KMS-11 (cell line): Measurements from ENCODE around the gene APOA4.

ENCODE experiments used
- H2AFZ ChIP-seq: fragments of 200-600 bp; sonication (generic); 2 replicates; pipeline ENCODE4 v1.6.1; 2016; ENCODE audit warnings: antibody characterized with exemption, mixed run types, low read depth
- H3K27ac ChIP-seq: fragments of 200-600 bp; sonication (generic); 2 replicates; pipeline ENCODE4 v1.6.1; 2016; ENCODE audit warnings: mild to moderate bottlenecking, mixed run types
- H3K27me3 ChIP-seq: fragments of 200-600 bp; sonication (generic); 2 replicates; pipeline ENCODE4 v1.6.1; 2017; ENCODE audit warnings: mild to moderate bottlenecking, low read depth, mixed run types, moderate library complexity; ENCODE audit not compliant: insufficient read depth
- H3K36me3 ChIP-seq: fragments of 200-600 bp; sonication (generic); 2 replicates; pipeline ENCODE4 v1.6.1; 2017; ENCODE audit warnings: mild to moderate bottlenecking, mixed run types; ENCODE audit not compliant: insufficient read depth
- H3K4me1 ChIP-seq: fragments of 200-600 bp; sonication (generic); 2 replicates; pipeline ENCODE4 v1.6.1; 2016; ENCODE audit warnings: mild to moderate bottlenecking, low read depth, mixed run types; ENCODE audit not compliant: poor library complexity, severe bottlenecking
- H3K4me2 ChIP-seq: fragments of 200-600 bp; sonication (generic); 2 replicates; pipeline ENCODE4 v1.7.0; 2016; ENCODE audit warnings: mild to moderate bottlenecking, mixed run types
- H3K4me3 ChIP-seq: fragments of 200-600 bp; sonication (generic); IDR thresholded peaks from 2 replicates; pipeline ENCODE4 v1.6.1; 2017; ENCODE audit warnings: low read depth, low read length, mixed read lengths; ENCODE audit not compliant: insufficient read depth
- H3K79me2 ChIP-seq: fragments of 200-600 bp; sonication (generic); 2 replicates; pipeline ENCODE4 v1.6.1; 2016; ENCODE audit warnings: low read depth, mixed run types; ENCODE audit not compliant: insufficient read depth
- H3K9ac ChIP-seq: fragments of 200-600 bp; sonication (generic); 2 replicates; pipeline ENCODE4 v1.6.1; 2016; ENCODE audit warnings: mild to moderate bottlenecking, mixed run types
- H4K20me1 ChIP-seq: fragments of 200-600 bp; sonication (generic); 2 replicates; pipeline ENCODE4 v1.6.1; 2016; ENCODE audit warnings: mild to moderate bottlenecking, mixed run types; ENCODE audit not compliant: insufficient read depth
- TF ChIP-seq, protein P1 (sequence below): fragments of 200-600 bp; sonication (generic); conservative IDR thresholded peaks from 2 replicates; pipeline ENCODE4 v1.6.1; 2017; ENCODE audit warnings: low read depth, mild to moderate bottlenecking, antibody characterized with exemption, low read length, moderate library complexity, mixed read lengths

APOA4 gene

DNA sequence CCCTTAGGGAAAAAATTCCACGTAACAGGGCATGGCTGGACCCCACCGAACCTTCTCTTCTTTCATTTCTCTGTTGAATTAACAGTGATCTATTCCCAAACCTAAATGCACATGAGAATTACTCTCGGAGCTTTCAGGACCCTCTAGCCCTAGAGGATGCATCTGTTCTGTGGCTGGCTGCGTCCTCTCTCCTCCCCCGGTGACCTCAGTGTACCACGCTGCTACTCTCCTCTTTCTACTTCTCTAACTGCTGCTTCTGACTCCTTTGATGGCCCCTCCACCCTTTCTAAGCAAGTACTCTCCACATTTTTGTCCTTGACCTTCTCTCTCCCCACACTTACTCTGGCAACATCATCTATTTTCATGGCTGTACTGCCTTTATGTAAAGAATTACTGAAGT lies 26.4 kb upstream of the APOA4 start:
- no peaks in the 10 kb centered on the region for H3K27me3 ChIP-seq
- TF ChIP-seq, protein P1, sequence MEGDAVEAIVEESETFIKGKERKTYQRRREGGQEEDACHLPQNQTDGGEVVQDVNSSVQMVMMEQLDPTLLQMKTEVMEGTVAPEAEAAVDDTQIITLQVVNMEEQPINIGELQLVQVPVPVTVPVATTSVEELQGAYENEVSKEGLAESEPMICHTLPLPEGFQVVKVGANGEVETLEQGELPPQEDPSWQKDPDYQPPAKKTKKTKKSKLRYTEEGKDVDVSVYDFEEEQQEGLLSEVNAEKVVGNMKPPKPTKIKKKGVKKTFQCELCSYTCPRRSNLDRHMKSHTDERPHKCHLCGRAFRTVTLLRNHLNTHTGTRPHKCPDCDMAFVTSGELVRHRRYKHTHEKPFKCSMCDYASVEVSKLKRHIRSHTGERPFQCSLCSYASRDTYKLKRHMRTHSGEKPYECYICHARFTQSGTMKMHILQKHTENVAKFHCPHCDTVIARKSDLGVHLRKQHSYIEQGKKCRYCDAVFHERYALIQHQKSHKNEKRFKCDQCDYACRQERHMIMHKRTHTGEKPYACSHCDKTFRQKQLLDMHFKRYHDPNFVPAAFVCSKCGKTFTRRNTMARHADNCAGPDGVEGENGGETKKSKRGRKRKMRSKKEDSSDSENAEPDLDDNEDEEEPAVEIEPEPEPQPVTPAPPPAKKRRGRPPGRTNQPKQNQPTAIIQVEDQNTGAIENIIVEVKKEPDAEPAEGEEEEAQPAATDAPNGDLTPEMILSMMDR, result no peak
- H3K9ac ChIP-seq, result no peak overlapping the region
- H3K79me2 ChIP-seq, result no peaks in the 10 kb centered on the region
- H4K20me1 ChIP-seq, result no peaks in the 10 kb centered on the region
- H3K4me1 ChIP-seq, result peaks cover 37% of the 10 kb centered on the region
- no peak overlapping the region for H3K27ac ChIP-seq
- H2AFZ ChIP-seq, result no peak overlapping the region
- H3K4me3 ChIP-seq, result no peak overlapping the region
- no peaks in the 10 kb centered on the region for H3K36me3 ChIP-seq
- no peak overlapping the region for H3K4me2 ChIP-seq

DNA sequence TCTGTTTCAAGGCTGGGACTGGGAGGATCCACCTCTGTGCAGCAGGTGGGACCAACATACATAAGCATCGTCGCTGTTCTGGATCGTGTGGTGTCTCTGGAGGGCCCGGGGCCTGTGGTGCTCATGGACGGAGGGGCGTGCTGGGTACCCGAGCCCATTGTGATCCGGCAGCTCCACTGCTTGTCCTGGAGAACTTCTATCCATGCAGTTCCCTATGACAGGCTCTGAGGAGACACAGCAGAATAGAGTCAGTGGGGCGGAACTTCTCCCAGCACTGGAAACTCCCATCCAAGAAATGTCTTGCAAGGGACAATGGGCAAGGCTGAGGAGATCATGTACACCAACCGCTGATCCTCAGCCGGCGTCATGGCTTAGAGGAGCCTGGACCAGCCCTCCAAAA lies 26.0 kb upstream of the APOA4 start:
- Histone ChIP-seq H2AFZ (no peak overlapping the region), H4K20me1 (no peaks in the 10 kb centered on the region), H3K27ac (no peak overlapping the region), H3K4me1 (peaks cover 32% of the 10 kb centered on the region), H3K4me3 (no peak overlapping the region), H3K36me3 (no peaks in the 10 kb centered on the region), H3K27me3 (no peaks in the 10 kb centered on the region), H3K9ac (no peak overlapping the region), H3K4me2 (no peak overlapping the region), H3K79me2 (no peaks in the 10 kb centered on the region)
- TF ChIP-seq, protein P1, result no peak

DNA sequence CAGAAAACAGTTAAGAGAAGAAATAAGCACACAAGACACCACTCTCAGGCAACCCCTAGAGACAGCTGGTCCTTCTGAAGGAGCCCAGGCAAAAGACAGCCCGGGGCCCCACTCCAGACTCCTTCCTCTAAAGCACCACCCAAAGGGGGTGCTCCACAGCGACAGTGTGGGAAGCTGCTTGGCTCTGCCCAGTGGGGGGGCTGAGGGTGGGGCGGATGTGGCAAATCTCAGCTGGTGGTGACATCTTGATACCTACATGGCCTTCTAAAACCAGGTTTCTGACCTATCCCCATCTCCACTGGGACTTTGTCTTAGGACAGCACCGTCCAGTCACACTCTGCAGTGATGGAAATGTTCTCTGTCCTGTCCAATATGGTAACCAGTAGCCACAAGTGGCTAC lies 24.5 kb upstream of the APOA4 start:
- H3K4me2 ChIP-seq, result no peak overlapping the region
- H4K20me1 ChIP-seq, result no peaks in the 10 kb centered on the region
- no peak overlapping the region for H3K9ac ChIP-seq
- TF ChIP-seq, protein P1, result no peak
- H3K27me3 ChIP-seq, result no peaks in the 10 kb centered on the region
- H3K36me3 ChIP-seq, result no peaks in the 10 kb centered on the region
- peaks cover 18% of the 10 kb centered on the region for H3K4me1 ChIP-seq
- H3K79me2 ChIP-seq, result no peaks in the 10 kb centered on the region
- no peak overlapping the region for H2AFZ ChIP-seq
- no peak overlapping the region for H3K4me3 ChIP-seq
- no peak overlapping the region for H3K27ac ChIP-seq

DNA sequence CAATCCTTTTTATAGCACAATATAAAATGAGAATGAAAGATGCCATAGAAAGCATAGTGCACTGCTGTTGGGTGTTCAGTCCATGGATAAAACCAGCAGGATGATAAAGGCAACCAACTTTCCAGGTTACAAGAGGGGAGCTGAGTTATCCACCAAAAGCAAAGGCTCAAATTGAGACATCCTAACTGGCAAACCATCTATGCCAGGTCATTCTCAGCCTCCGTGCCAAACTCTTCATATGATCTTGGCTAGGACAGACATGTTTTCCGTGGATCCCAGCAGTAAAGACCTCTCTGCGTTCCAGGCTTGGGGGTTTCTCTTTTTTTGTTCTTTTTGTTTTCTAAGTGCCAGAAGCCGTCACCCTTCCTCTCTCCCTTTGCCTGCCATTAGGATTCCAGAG lies 21.6 kb upstream of the APOA4 start:
- TF ChIP-seq, protein P1, result no peak
- H3K79me2 ChIP-seq, result no peaks in the 10 kb centered on the region
- H3K9ac ChIP-seq, result no peak overlapping the region
- H3K27ac ChIP-seq, result no peak overlapping the region
- H3K4me2 ChIP-seq, result no peak overlapping the region
- no peak overlapping the region for H2AFZ ChIP-seq
- no peaks in the 10 kb centered on the region for H3K36me3 ChIP-seq
- H3K4me1 ChIP-seq, result peaks cover 18% of the 10 kb centered on the region
- no peaks in the 10 kb centered on the region for H4K20me1 ChIP-seq
- H3K27me3 ChIP-seq, result no peaks in the 10 kb centered on the region
- no peak overlapping the region for H3K4me3 ChIP-seq
